Mesothelial cell of epicardium (in vitro differentiated cells): ENCODE data around the gene IBA57. TPM values are rescaled to one million over a fixed set of nuclear protein-coding genes. Genes with fewer than 3 reads are reported as not detected.
"Not testable (repeated sequence)": the region's sequence is repeated elsewhere in the genome, so short reads cannot be mapped to it uniquely, and the experiment has no call there.

Experiments used
- DNase-seq, 2 experiments: peaks; one replicate each; pipeline ENCODE4 v3.0.0; 2021; ENCODE audit warnings: low spot score in 2 of 2; ENCODE audit not compliant: unreplicated experiment in 2 of 2
- H3K27ac Mint-ChIP-seq: 2 replicates; pipeline ENCODE4 v1.8.0; 2021; ENCODE audit warnings: mixed read lengths
- H3K27me3 Mint-ChIP-seq: 2 replicates; pipeline ENCODE4 v1.8.0; 2021; ENCODE audit warnings: low read depth, mixed read lengths
- H3K36me3 Mint-ChIP-seq: 2 replicates; pipeline ENCODE4 v1.8.0; 2021; ENCODE audit warnings: mixed read lengths
- H3K4me1 Mint-ChIP-seq: 2 replicates; pipeline ENCODE4 v1.8.0; 2021; ENCODE audit warnings: mixed read lengths
- H3K4me3 Mint-ChIP-seq: 2 replicates; pipeline ENCODE4 v1.8.0; 2021; ENCODE audit warnings: mild to moderate bottlenecking, moderate library complexity, mixed read lengths
- H3K9me3 Mint-ChIP-seq: 2 replicates; pipeline ENCODE4 v1.8.0; 2021; ENCODE audit warnings: mixed read lengths
- total RNA-seq: library from RNA; stranded (reverse); gene quantifications from 3 replicates; pipeline ENCODE4 v1.2.1, GENCODE V29; 2021
- TF ChIP-seq, protein P1 (sequence below): fragments of 200-600 bp; sonication (generic); IDR thresholded peaks from one replicate; pipeline ENCODE4 v1.5.0; 2021; ENCODE audit warnings: antibody characterized with exemption; ENCODE audit not compliant: unreplicated experiment

IBA57 gene
- total RNA-seq, 1 donor from 2014 or later = 11.8 TPM

DNA sequence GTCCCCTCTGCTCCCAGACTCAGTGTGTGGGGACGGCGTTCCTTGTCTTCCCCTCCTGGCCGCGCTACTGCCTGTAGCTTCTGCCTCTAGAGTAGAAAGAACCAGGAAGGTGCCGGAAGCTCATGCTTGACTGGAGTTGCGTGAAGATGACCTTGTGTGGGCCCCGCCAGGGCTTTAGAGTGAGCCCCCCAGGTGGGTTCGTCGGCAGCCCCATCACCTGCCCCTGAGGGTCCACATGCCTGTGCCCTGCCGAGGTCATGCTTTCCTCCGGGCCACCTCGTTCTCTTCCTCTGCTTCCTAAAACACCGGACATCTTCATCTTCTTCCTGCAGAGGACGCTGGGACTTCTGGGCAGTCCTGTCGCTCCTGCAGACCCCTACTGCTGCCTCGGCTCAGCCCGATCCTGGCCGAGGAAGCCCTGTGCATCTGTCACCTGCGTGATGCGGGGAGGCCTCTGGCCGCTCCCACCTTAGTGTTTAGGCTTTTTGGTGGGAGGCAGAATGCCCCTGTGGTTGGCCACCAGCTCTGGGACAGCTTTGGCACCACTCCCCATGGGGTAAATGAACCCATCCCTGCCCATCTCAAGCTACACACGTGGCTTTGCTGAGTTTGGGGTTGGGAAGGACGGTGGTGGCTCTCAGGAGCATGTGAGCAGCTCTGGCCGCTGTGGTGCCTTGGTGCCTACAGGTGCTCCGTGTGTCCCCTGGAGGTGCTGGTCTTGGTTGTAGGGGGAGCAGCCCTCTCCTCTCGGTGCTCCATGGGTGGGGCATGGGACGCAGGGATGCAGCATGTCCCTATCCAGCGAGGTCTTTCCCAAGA is 54.6 kb downstream of the IBA57 start:
- TF ChIP-seq, protein P1, sequence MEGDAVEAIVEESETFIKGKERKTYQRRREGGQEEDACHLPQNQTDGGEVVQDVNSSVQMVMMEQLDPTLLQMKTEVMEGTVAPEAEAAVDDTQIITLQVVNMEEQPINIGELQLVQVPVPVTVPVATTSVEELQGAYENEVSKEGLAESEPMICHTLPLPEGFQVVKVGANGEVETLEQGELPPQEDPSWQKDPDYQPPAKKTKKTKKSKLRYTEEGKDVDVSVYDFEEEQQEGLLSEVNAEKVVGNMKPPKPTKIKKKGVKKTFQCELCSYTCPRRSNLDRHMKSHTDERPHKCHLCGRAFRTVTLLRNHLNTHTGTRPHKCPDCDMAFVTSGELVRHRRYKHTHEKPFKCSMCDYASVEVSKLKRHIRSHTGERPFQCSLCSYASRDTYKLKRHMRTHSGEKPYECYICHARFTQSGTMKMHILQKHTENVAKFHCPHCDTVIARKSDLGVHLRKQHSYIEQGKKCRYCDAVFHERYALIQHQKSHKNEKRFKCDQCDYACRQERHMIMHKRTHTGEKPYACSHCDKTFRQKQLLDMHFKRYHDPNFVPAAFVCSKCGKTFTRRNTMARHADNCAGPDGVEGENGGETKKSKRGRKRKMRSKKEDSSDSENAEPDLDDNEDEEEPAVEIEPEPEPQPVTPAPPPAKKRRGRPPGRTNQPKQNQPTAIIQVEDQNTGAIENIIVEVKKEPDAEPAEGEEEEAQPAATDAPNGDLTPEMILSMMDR = no peak

DNA sequence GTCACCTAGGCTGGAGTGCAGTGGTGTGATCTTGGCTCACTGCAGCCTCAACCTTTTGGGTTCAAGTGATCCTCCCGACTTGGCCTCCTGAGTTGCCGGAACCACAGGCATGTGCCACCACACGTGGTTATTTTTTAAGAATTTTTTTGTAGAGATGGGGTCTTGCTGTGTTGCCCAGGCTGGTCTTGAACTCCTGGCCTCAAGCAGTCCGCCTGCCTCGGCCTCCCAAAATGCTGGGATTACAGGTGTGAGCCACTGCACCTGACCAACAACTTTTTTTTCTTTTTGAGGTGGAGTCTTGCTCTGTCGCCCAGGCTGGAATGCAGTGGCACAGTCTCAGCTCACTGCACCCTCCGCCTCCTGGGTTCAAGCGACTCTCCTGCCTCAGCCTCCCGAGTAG is 55.5 kb downstream of the IBA57 start:
- peaks cover 53% of the 10 kb centered on the region for H3K36me3 Mint-ChIP-seq

More for the DNA sequence above, 54.6 kb downstream of the IBA57 start:
- no peaks in the 10 kb centered on the region for H3K9me3 Mint-ChIP-seq
- no peaks in the 10 kb centered on the region for H3K4me1 Mint-ChIP-seq
- no peak overlapping the region for H3K27ac Mint-ChIP-seq
- peaks cover 46% of the 10 kb centered on the region for H3K36me3 Mint-ChIP-seq
- no peaks in the 10 kb centered on the region for H3K27me3 Mint-ChIP-seq
- DNase-seq = no peak
- H3K4me3 Mint-ChIP-seq = no peak overlapping the region

DNA sequence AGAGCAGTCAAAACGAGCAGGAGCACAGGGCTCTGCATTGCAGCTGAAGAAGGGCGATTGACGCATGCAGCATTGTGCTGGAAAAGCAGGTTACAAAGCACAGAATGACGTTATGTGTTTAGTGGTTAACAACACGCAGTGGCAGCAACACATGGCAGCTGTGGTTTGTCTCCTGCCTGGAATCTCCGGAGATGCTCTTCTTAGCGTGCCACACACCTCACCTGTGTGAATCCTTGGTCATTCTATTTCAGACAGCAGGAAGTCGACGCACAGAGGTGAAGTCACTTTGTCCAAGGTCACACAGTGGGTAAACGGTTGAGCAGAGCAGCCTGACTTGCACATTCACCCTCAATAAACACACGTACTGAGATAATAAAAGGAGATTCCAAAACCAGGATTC is 56.9 kb downstream of the IBA57 start:
- Mint-ChIP-seq H3K4me3 (no peak overlapping the region), H3K9me3 (no peaks in the 10 kb centered on the region), H3K27me3 (no peaks in the 10 kb centered on the region), H3K27ac (no peak overlapping the region), H3K36me3 (peaks cover 59% of the 10 kb centered on the region), H3K4me1 (no peaks in the 10 kb centered on the region)
- no peak for DNase-seq
- TF ChIP-seq, protein P1 = no peak

More for the DNA sequence above, 55.5 kb downstream of the IBA57 start:
- H3K27ac Mint-ChIP-seq, H3K4me1 Mint-ChIP-seq, H3K9me3 Mint-ChIP-seq, DNase-seq, H3K27me3 Mint-ChIP-seq, H3K4me3 Mint-ChIP-seq: not testable (repeated sequence)

DNA sequence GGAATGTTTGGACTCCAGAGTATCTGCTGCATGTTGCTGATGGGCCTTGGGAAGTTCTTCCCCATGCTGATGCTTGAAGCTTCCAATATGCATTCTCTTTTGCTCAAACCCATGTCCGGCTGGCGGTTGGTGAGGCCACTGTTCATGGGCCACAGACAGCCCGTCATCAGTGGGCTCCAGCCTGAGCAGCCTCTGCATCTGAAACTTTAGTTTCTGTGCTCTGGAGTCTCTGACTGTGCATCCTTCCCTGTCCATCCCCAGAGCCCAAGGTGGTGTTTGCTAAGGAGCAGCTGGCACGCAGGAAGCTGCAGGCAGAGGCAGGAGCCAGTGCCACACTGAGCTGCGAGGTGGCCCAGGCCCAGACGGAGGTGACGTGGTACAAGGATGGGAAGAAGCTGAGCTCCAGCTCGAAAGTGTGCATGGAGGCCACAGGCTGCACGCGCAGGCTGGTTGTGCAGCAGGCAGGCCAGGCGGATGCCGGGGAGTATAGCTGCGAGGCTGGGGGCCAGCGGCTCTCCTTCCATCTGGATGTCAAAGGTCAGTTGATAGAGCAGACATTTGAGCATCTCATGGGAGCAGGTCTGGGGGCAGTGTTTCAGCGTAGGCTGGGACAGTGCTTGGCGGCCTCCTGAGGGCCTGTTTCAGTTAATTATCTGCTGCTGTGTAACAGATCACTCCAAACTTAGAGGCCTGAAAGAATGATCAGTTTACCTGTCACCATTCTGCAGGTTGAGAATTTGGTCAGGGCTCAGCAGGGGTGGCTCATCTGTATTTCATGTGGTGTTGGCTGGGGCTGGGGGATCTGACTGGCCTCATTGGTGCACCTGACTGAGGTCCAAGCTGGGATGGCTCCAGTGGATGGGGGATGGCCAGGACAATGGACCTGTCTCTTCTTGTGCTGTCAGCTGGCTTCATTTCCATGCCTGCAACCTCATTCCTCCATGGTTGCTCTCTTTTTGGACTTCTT is 58.9 kb downstream of the IBA57 start:
- Mint-ChIP-seq H3K4me3 (no peak overlapping the region), H3K4me1 (no peaks in the 10 kb centered on the region), H3K9me3 (no peaks in the 10 kb centered on the region), H3K27me3 (no peaks in the 10 kb centered on the region), H3K27ac (no peak overlapping the region), H3K36me3 (peaks cover 67% of the 10 kb centered on the region)
- no peak for DNase-seq
- TF ChIP-seq, protein P1 = no peak

DNA sequence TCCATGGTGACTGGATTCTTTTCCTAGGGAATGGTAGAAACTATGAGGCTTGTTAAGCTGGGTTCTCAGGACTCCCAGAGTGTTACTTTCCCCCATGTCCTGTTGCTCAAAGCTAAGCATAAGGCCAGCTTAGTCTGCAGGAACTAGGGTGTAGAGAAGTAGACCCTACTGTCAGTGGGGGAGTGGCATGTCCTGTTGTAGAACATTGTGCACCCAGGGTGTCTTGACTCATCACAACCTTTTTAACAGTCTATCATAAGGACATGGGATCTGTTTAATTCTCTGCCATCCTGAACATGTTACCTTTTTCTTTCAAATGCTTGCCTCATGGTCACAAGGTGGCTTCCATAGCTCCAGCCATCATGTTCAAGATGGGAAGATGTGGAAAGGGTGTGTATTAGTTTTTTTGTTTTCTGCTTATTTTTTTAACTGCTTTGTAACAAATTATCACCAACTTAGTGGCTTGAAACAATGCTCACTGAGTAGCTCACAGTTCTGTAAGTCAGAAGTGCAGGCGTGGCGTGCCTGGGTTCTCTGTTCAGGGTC is 59.6 kb downstream of the IBA57 start:
- no peak for DNase-seq
- Mint-ChIP-seq H3K4me1 (no peaks in the 10 kb centered on the region), H3K36me3 (peaks cover 68% of the 10 kb centered on the region), H3K4me3 (no peak overlapping the region), H3K9me3 (no peaks in the 10 kb centered on the region), H3K27me3 (no peaks in the 10 kb centered on the region), H3K27ac (no peak overlapping the region)
- TF ChIP-seq, protein P1 = no peak
